GM12878 (cell line): Measurements from ENCODE around the gene PSMD11. TPM values are rescaled to one million over a fixed set of nuclear protein-coding genes. Genes with fewer than 3 reads are reported as not detected.

Source experiments
- ATAC-seq: fragments of 200-7000 bp; cut with Tn5 transposase; 3 replicates; pipeline ENCODE4 v1.9.1; 2020; ENCODE audit warnings: mild to moderate bottlenecking, moderate library complexity
- BruUV-seq: library from RNA; stranded (reverse); fragments of 400-500 nt; replicated peaks from 2 replicates; lab custom pipeline; 2021; lab: Mats Ljungman, UMichigan
- CTCF ChIA-PET: fragments of 300-600 bp; sonication (Branson Sonifier 250); formaldehyde crosslinking; extraction: SDS; loops from one replicate; lab custom pipeline; 2021; ENCODE audit warnings: inconsistent platforms; lab: Yijun Ruan, JAX
- POLR2A ChIA-PET: fragments of 350-600 bp; formaldehyde crosslinking; extraction: SDS; loops from one replicate; lab custom pipeline; 2021; ENCODE audit warnings: inconsistent platforms; lab: Charles Lee
- RAD21 ChIA-PET: fragments of 300-600 bp; sonication (Branson Sonifier 250); formaldehyde crosslinking; loops from one replicate; lab custom pipeline; 2023; ENCODE audit warnings: antibody characterized with exemption; ENCODE audit not compliant: unreplicated experiment; lab: Charles Lee
- SMC1A ChIA-PET: fragments of 300-600 bp; sonication (Branson Sonifier 250); formaldehyde crosslinking; loops from one replicate; lab custom pipeline; 2023; ENCODE audit not compliant: unreplicated experiment, uncharacterized antibody; lab: Charles Lee
- DNase-seq: peaks from one replicate; pipeline ENCODE4 v3.0.0-alpha.2; 2011; ENCODE audit warnings: low read depth, low spot score
- FAIRE-seq: peaks from 3 replicates; lab custom pipeline; 2011; peaks lifted over from hg19 to GRCh38; lab: Jason Lieb, UNC
- H2AFZ ChIP-seq: 2 replicates; pipeline ENCODE4 v1.6.0; 2011; ENCODE audit warnings: low read depth, low read length, control low read depth; ENCODE audit not compliant: control insufficient read depth
- H3K27ac ChIP-seq: 2 replicates; pipeline ENCODE4 v1.5.1; 2011; ENCODE audit warnings: control low read depth; ENCODE audit not compliant: control insufficient read depth, insufficient read depth
- H3K27me3 ChIP-seq, 2 experiments: replicated peaks in 1 of 2; 2 replicates each; pipeline versions ENCODE4 v1.6.0 to v1.6.1; 2011; ENCODE audit warnings: low read length in 1 of 2; ENCODE audit not compliant: control insufficient read depth in 2 of 2, insufficient read depth in 2 of 2
- H3K36me3 ChIP-seq, 2 experiments: 2 replicates each; pipeline ENCODE4 v1.5.1; 2011; ENCODE audit warnings: low read length in 1 of 2; ENCODE audit not compliant: control insufficient read depth in 2 of 2, insufficient read depth in 2 of 2
- H3K4me1 ChIP-seq: 2 replicates; pipeline ENCODE4 v1.6.1; 2011; ENCODE audit warnings: mild to moderate bottlenecking, low read length, moderate library complexity, mixed read lengths; ENCODE audit not compliant: control insufficient read depth, insufficient read depth
- H3K4me2 ChIP-seq: 2 replicates; pipeline ENCODE4 v1.6.0; 2011; ENCODE audit warnings: control low read depth; ENCODE audit not compliant: control insufficient read depth, insufficient read depth
- H3K4me3 ChIP-seq: fragments of 200-600 bp; sonication (generic); 2 replicates; pipeline ENCODE4 v1.5.1; 2016
- H3K79me2 ChIP-seq: 2 replicates; pipeline ENCODE4 v1.6.0; 2011; ENCODE audit warnings: low read length; ENCODE audit not compliant: control insufficient read depth, insufficient read depth
- H3K9ac ChIP-seq: 2 replicates; pipeline ENCODE4 v1.8.0; 2011; ENCODE audit warnings: low read length, control low read depth, mixed read lengths; ENCODE audit not compliant: control insufficient read depth, insufficient read depth
- H3K9me3 ChIP-seq: replicated peaks from 3 replicates; pipeline ENCODE4 v1.5.1; 2011; ENCODE audit warnings: mild to moderate bottlenecking, low read length; ENCODE audit not compliant: control insufficient read depth, insufficient read depth
- H4K20me1 ChIP-seq: 2 replicates; pipeline ENCODE4 v1.6.0; 2011; ENCODE audit not compliant: control insufficient read depth, insufficient read depth
- ETV6 ChIP-seq, 2 experiments: fragments of 450-650 bp in 1 of 2; IDR thresholded peaks in 1 of 2; conservative IDR thresholded peaks in 1 of 2; 2 replicates each; pipeline ENCODE4 v1.6.1; 2014; ENCODE audit warnings: antibody characterized with exemption in 1 of 2, borderline replicate concordance in 1 of 2, low read depth in 1 of 2, mild to moderate bottlenecking in 1 of 2, moderate library complexity in 1 of 2
- IKZF1 ChIP-seq: fragments of 450-650 bp; conservative IDR thresholded peaks from 2 replicates; pipeline ENCODE4 v1.6.1; 2017; ENCODE audit warnings: antibody characterized with exemption, mild to moderate bottlenecking
- IKZF2 ChIP-seq, 2 experiments: fragments of 450-650 bp; IDR thresholded peaks; 2 replicates each; pipeline ENCODE4 v1.6.1; 2017; ENCODE audit warnings: mild to moderate bottlenecking in 2 of 2, moderate library complexity in 2 of 2
- RB1 ChIP-seq: fragments of 450-650 bp; formaldehyde crosslinking; IDR thresholded peaks from 2 replicates; pipeline ENCODE4 v1.6.1; 2017; ENCODE audit warnings: mild to moderate bottlenecking, borderline replicate concordance
- SPI1 ChIP-seq: IDR thresholded peaks from 2 replicates; pipeline ENCODE4 v1.6.1; 2011; ENCODE audit warnings: low read depth, mild to moderate bottlenecking, low read length, moderate library complexity, borderline replicate concordance; ENCODE audit not compliant: insufficient read depth
- WGBS: methylation state at CpG from one replicate; pipeline ENCODE4 v1.1.6; 2016; ENCODE audit warnings: low lambda C conversion rate; ENCODE audit not compliant: insufficient replicate concordance, insufficient coverage; ENCODE audit errors: missing lambda C conversion rate; 5-methylcytosine and 5-hydroxymethylcytosine counted together
- in situ Hi-C: fragments of 300-500 bp; cut with MboI; formaldehyde crosslinking; loops from 9 replicates; pipeline ENCODE4 v1.14.3; 2018; ENCODE audit warnings: mixed read lengths
- intact Hi-C: fragments of 100-400 bp; cut with micrococcal nuclease; formaldehyde crosslinking; loops from one replicate; pipeline ENCODE4 v1.14.2; 2022; ENCODE audit not compliant: unreplicated experiment
- polyA plus RNA-seq, 11 experiments: library from polyadenylated mRNA; depleted of rRNA in 4 of 11; unstranded in 6 of 11; stranded (reverse) in 5 of 11; fragments of >200 nt; fragmentation: Nextera tagmentation in 4 of 11; fragmentation: Illumina TruSeq in 1 of 11; extraction: Ambion mirVana in 4 of 11; extraction: Trizol in 1 of 11; gene quantifications; 1 replicate in 1 of 11; 2 replicates in 10 of 11; pipeline versions ENCODE4 v1.2.1 to v1.2.3, GENCODE V29; 2011 to 2016; ENCODE audit warnings: inconsistent platforms in 2 of 11, missing spikeins in 2 of 11, low read depth in 1 of 11
- total RNA-seq, 4 experiments: library from RNA; depleted of rRNA in 3 of 4; stranded (reverse); fragments of >200 nt in 3 of 4; fragmentation: Illumina TruSeq in 1 of 4; extraction: Trizol in 1 of 4; gene quantifications; 2 replicates each; pipeline versions ENCODE4 v1.2.1 to v1.2.3, GENCODE V29; 2013 to 2021
- TF ChIP-seq, protein P1 (sequence below): fragments of 450-650 bp; IDR thresholded peaks from 2 replicates; pipeline ENCODE4 v1.6.1; 2017; ENCODE audit warnings: antibody characterized with exemption, mild to moderate bottlenecking, moderate library complexity
- TF ChIP-seq, protein P2 (sequence below): IDR thresholded peaks from 2 replicates; pipeline ENCODE4 v1.6.1; 2012; ENCODE audit warnings: low read length, inconsistent platforms
- TF ChIP-seq, protein P3 (sequence below): fragments of 450-650 bp; IDR thresholded peaks from 2 replicates; pipeline ENCODE4 v1.6.1; 2017; ENCODE audit warnings: mild to moderate bottlenecking, moderate library complexity
- TF ChIP-seq, protein P4 (sequence below): fragments of 450-650 bp; IDR thresholded peaks from 2 replicates; pipeline ENCODE4 v1.6.1; 2016; ENCODE audit warnings: mild to moderate bottlenecking

The PSMD11 gene
- total and polyA plus RNA-seq, 10 of the 15 experiments (the other 5 are each of a cell fraction or from before 2014, with no cell fraction given), result 84.1 to 319 (median 120) TPM

DNA sequence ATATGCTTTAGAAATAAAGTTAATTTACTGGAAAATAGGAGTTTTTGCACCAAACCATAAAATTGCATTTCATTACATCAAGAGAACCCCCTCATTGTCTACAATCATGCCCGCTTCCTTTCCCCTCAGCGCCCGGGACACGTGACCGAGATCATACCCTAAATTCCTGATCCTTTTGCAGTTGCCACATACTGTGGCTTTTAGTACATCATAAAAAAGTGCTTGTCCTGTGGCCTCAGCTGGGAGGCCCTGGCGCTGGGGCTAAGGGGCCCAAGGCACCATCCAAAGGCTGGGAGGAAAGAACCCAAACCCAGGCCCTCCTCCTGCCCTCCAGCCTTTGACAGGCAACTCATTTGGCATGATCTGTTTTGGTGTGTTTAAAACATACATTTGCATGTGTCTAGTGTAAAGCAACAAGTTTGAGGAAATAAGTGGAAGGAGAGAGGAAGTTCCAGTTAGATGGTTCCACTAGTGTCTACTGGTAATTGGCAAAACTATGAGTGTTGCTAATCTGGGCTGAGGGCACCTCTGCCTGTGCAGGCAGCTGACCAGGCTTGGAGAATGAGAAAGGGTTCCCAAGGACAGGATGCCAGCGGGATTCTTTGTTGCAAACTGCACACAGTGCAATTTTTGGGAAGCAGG is 48.5 kb downstream of the PSMD11 start:
- TF ChIP-seq ETV6 (conservative IDR thresholded peaks at IDR 0.05 in 1 of 2, IDR thresholded peaks at IDR 0.05 in 1 of 2; ENCODE audit: borderline replicate concordance in 1 of 2, low read depth in 1 of 2) (0 out of 4 replicates have a peak, but pooled peaks of 1 of the 2 experiments have one; percentile 29), IKZF2 (IDR thresholded peaks at IDR 0.05) (0 out of 4 replicates have a peak, but pooled peaks have one; percentile 23 to 36), IKZF1 (peak; percentile 40; the same call in 1 of the 2 replicates), RB1 (no peak), SPI1 (0 out of 2 replicates have a peak, but pooled peaks have one; percentile 27)
- TF ChIP-seq, protein P1, sequence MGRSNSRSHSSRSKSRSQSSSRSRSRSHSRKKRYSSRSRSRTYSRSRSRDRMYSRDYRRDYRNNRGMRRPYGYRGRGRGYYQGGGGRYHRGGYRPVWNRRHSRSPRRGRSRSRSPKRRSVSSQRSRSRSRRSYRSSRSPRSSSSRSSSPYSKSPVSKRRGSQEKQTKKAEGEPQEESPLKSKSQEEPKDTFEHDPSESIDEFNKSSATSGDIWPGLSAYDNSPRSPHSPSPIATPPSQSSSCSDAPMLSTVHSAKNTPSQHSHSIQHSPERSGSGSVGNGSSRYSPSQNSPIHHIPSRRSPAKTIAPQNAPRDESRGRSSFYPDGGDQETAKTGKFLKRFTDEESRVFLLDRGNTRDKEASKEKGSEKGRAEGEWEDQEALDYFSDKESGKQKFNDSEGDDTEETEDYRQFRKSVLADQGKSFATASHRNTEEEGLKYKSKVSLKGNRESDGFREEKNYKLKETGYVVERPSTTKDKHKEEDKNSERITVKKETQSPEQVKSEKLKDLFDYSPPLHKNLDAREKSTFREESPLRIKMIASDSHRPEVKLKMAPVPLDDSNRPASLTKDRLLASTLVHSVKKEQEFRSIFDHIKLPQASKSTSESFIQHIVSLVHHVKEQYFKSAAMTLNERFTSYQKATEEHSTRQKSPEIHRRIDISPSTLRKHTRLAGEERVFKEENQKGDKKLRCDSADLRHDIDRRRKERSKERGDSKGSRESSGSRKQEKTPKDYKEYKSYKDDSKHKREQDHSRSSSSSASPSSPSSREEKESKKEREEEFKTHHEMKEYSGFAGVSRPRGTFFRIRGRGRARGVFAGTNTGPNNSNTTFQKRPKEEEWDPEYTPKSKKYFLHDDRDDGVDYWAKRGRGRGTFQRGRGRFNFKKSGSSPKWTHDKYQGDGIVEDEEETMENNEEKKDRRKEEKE, result no peak
- TF ChIP-seq, protein P2, sequence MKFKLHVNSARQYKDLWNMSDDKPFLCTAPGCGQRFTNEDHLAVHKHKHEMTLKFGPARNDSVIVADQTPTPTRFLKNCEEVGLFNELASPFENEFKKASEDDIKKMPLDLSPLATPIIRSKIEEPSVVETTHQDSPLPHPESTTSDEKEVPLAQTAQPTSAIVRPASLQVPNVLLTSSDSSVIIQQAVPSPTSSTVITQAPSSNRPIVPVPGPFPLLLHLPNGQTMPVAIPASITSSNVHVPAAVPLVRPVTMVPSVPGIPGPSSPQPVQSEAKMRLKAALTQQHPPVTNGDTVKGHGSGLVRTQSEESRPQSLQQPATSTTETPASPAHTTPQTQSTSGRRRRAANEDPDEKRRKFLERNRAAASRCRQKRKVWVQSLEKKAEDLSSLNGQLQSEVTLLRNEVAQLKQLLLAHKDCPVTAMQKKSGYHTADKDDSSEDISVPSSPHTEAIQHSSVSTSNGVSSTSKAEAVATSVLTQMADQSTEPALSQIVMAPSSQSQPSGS, result no peak
- TF ChIP-seq, protein P3, sequence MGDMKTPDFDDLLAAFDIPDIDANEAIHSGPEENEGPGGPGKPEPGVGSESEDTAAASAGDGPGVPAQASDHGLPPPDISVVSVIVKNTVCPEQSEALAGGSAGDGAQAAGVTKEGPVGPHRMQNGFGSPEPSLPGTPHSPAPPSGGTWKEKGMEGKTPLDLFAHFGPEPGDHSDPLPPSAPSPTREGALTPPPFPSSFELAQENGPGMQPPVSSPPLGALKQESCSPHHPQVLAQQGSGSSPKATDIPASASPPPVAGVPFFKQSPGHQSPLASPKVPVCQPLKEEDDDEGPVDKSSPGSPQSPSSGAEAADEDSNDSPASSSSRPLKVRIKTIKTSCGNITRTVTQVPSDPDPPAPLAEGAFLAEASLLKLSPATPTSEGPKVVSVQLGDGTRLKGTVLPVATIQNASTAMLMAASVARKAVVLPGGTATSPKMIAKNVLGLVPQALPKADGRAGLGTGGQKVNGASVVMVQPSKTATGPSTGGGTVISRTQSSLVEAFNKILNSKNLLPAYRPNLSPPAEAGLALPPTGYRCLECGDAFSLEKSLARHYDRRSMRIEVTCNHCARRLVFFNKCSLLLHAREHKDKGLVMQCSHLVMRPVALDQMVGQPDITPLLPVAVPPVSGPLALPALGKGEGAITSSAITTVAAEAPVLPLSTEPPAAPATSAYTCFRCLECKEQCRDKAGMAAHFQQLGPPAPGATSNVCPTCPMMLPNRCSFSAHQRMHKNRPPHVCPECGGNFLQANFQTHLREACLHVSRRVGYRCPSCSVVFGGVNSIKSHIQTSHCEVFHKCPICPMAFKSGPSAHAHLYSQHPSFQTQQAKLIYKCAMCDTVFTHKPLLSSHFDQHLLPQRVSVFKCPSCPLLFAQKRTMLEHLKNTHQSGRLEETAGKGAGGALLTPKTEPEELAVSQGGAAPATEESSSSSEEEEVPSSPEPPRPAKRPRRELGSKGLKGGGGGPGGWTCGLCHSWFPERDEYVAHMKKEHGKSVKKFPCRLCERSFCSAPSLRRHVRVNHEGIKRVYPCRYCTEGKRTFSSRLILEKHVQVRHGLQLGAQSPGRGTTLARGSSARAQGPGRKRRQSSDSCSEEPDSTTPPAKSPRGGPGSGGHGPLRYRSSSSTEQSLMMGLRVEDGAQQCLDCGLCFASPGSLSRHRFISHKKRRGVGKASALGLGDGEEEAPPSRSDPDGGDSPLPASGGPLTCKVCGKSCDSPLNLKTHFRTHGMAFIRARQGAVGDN, result 0 out of 2 replicates have a peak, but pooled peaks have one; percentile 49
- TF ChIP-seq, protein P4, sequence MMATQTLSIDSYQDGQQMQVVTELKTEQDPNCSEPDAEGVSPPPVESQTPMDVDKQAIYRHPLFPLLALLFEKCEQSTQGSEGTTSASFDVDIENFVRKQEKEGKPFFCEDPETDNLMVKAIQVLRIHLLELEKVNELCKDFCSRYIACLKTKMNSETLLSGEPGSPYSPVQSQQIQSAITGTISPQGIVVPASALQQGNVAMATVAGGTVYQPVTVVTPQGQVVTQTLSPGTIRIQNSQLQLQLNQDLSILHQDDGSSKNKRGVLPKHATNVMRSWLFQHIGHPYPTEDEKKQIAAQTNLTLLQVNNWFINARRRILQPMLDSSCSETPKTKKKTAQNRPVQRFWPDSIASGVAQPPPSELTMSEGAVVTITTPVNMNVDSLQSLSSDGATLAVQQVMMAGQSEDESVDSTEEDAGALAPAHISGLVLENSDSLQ, result no peak
- TF ChIP-seq, all 136 proteins: peak for 5
- SMC1A ChIA-PET, result interaction anchor here (0.7 to 11.9 kb wide), 9 partner anchors 8 to 82 kb away, joined by 3 to 286 read pairs (median 16); no protein-coding TSS in a partner anchor
- FAIRE-seq, result no peak
- Histone ChIP-seq H2AFZ (no peak overlapping the region), H3K36me3 (peaks cover 10 to 15% of the 10 kb centered on the region in 2 experiments; a peak in 3 of 4 replicates), H3K4me1 (peaks cover 35% of the 10 kb centered on the region), H3K4me2 (peak overlapping the region; percentile 27), H3K79me2 (peaks cover 45% of the 10 kb centered on the region), H3K4me3 (no peak overlapping the region), H3K27me3 (no peaks in the 10 kb centered on the region), H3K9me3 (no peaks in the 10 kb centered on the region), H3K9ac (peak overlapping the region; percentile 79), H4K20me1 (no peaks in the 10 kb centered on the region), H3K27ac (peak overlapping the region; percentile 81)
- ATAC-seq, result no peak
- POLR2A ChIA-PET, result interaction anchor here (1.6 to 12.5 kb wide), 5 partner anchors 8 to 67 kb away, joined by 5 to 308 read pairs (median 18); no protein-coding TSS in a partner anchor
- in situ Hi-C loops, result no loop called here
- DNase-seq, result no peak
- CTCF ChIA-PET, result interaction anchor here (0.7 to 7.0 kb wide), 8 partner anchors 8 to 77 kb away, joined by 3 to 83 read pairs (median 8); no protein-coding TSS in a partner anchor
- RAD21 ChIA-PET, result interaction anchor here (1.0 to 16.4 kb wide), 7 partner anchors 11 to 75 kb away, joined by 3 to 543 read pairs (median 5); no protein-coding TSS in a partner anchor
- intact Hi-C loops, result loop anchor here (1.0 kb wide), 2 partner anchors 11 to 31 kb away; no protein-coding TSS in a partner anchor
- WGBS, result 79% methylated on average over 7 of the region's 7 CpGs
- no TSS peak for BruUV-seq
